Heart left ventricle (tissue), 16 donors: ENCODE measurements around the gene SCAI. TPM values are rescaled to one million over a fixed set of nuclear protein-coding genes. Genes with fewer than 3 reads are reported as not detected.
"Not testable (repeated sequence)": the region's sequence is repeated elsewhere in the genome, so short reads cannot be mapped to it uniquely, and the experiment has no call there.

ENCODE experiments used
- ATAC-seq, 4 donors: fragments of 200-7000 bp; cut with Tn5 transposase; one replicate each; pipeline ENCODE4 v1.9.1; 2020 to 2022; ENCODE audit warnings: moderate library complexity in 4 of 4, mild to moderate bottlenecking in 3 of 4, moderate number of reproducible peaks in 1 of 4
- DNase-seq, 5 donors: peaks; one replicate each; pipeline ENCODE4 v3.0.0-alpha.2; 2020
- H3K27ac ChIP-seq, 12 donors: fragments of 200-600 bp; sonication (generic) in 4 of 12; one replicate each; pipeline versions ENCODE4 v1.5.0 to v1.8.0; 2016 to 2022; ENCODE audit warnings: mild to moderate bottlenecking in 2 of 12
- H3K27me3 ChIP-seq, 9 donors: fragments of 200-600 bp; sonication (generic) in 2 of 9; one replicate each; pipeline versions ENCODE4 v1.5.1 to v1.8.0; 2016 to 2022; ENCODE audit warnings: mild to moderate bottlenecking in 3 of 9
- H3K36me3 ChIP-seq, 9 donors: fragments of 200-600 bp; sonication (generic) in 2 of 9; one replicate each; pipeline versions ENCODE4 v1.5.0 to v1.8.0; 2018 to 2022; ENCODE audit warnings: mild to moderate bottlenecking in 2 of 9
- H3K4me1 ChIP-seq, 12 donors: fragments of 200-600 bp; sonication (generic) in 4 of 12; one replicate each; pipeline versions ENCODE4 v1.5.0 to v1.8.0; 2016 to 2022; ENCODE audit warnings: mild to moderate bottlenecking in 3 of 12
- H3K4me3 ChIP-seq, 12 donors: fragments of 200-600 bp; sonication (generic) in 4 of 12; one replicate each; pipeline versions ENCODE4 v1.5.0 to v1.8.0; 2017 to 2022; ENCODE audit warnings: mild to moderate bottlenecking in 9 of 12, moderate library complexity in 4 of 12
- H3K9me3 ChIP-seq, 12 donors: fragments of 200-600 bp; sonication (generic) in 4 of 12; one replicate each; pipeline versions ENCODE4 v1.5.0 to v1.8.0; 2016 to 2022; ENCODE audit warnings: mild to moderate bottlenecking in 1 of 12
- POLR2A ChIP-seq, 2 donors: fragments of 450-650 bp; IDR thresholded peaks; one replicate each; pipeline ENCODE4 v1.6.1; 2017; ENCODE audit warnings: antibody characterized with exemption in 2 of 2, mild to moderate bottlenecking in 2 of 2, moderate library complexity in 2 of 2
- WGBS, 4 donors: extraction: QIAGEN DNeasy Blood & Tissue Kit in 2 of 4; methylation state at CpG; one replicate each; pipeline versions ENCODE4 v1.1.5 to v1.1.7; 2013 to 2018; 5-methylcytosine and 5-hydroxymethylcytosine counted together
- intact Hi-C, 10 donors: fragments of 100-400 bp; cut with DNase I; formaldehyde crosslinking; loops; one replicate each; pipeline versions ENCODE4 v1.11.1 to v1.14.2; 2022
- polyA plus RNA-seq, 2 donors: library from polyadenylated mRNA; stranded (reverse); fragments of 200-250 nt; gene quantifications; one replicate each; pipeline ENCODE4 v1.2.3, GENCODE V29; 2013
- total RNA-seq, 9 donors: library from RNA; depleted of rRNA in 2 of 9; stranded (reverse); fragments of >200 nt in 2 of 9; fragmentation: NEBNext Ultra II Directional in 3 of 9; extraction: Animal tissue kit (Norgen Biotek cat#: 25700) in 3 of 9; gene quantifications; one replicate each; pipeline versions ENCODE4 v1.1.0 to v1.2.4, GENCODE V29; 2016 to 2023
- TF ChIP-seq, protein P1 (sequence below), 12 donors: fragments of 200-600 bp; sonication (generic) in 4 of 12; IDR thresholded peaks; one replicate each; pipeline versions ENCODE4 v1.5.0 to v1.8.0; 2018 to 2022; ENCODE audit warnings: antibody characterized with exemption in 12 of 12, mild to moderate bottlenecking in 5 of 12
- donor health status: ischemic (EF 13 %, LVEDD 7.1; RV severe dilation, severe dysfunction).
- donor health status: healthy with polysubstance abuse.
- donor health status: DM: no; HTN: yes; CAD: no.
- donor health status: DM: no; HTN: no; CAD: no.
- donor health status: ischemic (EF 25% LVEDD 6.9; RV normal size, moderate dysfunction).
- donor health status: ischemic (EF 25% LVEDD 5.7; RV mildly dilated, moderate dysfunction).
- donor health status: healthy.
- donor health status: DM: yes; HTN: yes; CAD: no.
- donor health status: ischemic (EF 35%, LVEDD 5.7; RV mildly dilated, moderate dysfunction).
- donor health status: nonischemic (EF 11% LVEDD 7.7; RV severe dilation, severe dysfunction).
- donor health status: DM: yes; HTN: yes; CAD: no.
- donor health status: PGD.
- donor health status: ischemic (EF 29% LVEDD 5.4; RV normal size, mild dysfunction).
- donor health status: nonischemic (EF 23%, LVEDD 6.1; RV moderate dilation, normal function).

Gene SCAI
- total and polyA plus RNA-seq, 11 donors = 1.4 to 5.3 (median 3.8) TPM

DNA sequence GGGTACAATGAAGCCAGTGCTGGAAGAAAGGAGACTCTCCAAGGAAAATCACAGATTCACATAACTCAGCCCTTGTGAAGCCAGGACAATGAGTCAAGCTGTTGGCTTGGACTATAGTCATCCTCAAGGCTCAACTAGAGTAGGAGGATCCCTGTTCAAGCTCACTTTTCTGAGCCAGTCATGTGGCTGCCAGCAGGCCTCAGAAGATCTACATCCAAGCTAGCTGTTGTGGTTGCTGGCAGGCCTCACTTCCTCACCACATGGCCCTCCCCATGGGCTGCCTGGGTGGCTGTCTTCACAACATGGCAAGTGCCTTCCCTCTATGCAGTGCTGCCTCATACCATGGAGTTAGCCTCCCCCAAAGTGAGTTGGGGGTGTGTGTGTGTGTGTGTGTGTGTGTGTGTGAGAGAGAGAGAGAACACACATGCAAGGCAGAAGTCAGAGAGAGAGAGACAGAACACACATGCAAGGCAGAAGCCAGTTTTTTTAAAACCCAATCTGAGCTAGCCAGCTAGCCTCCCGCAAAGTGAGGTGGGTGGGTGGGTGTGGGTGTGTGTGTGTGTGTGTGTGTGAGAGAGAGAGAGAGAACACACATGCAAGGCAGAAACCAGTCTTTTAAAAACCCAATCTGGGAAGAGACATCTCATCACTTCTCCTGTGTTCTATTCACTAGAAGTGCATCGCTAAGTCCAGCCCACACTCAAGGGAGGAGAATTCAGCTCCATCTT is 17.1 kb downstream of the SCAI start:
- Histone ChIP-seq H3K27ac (peak overlapping the region in 1 of 12 donors; percentile 22), H3K36me3 (no peaks in the 10 kb centered on the region), H3K27me3 (no peaks in the 10 kb centered on the region), H3K4me3 (no peak overlapping the region), H3K9me3 (no peaks in the 10 kb centered on the region), H3K4me1 (peaks cover 0 to 11% (median 0%) of the 10 kb centered on the region in 12 donors)
- DNase-seq (peak; percentile 73 to 89 (median 81)), ATAC-seq (peak; percentile 77 to 97 (median 96))
- TF ChIP-seq POLR2A (IDR thresholded peaks at IDR 0.05) = no peak
- TF ChIP-seq, protein P1, sequence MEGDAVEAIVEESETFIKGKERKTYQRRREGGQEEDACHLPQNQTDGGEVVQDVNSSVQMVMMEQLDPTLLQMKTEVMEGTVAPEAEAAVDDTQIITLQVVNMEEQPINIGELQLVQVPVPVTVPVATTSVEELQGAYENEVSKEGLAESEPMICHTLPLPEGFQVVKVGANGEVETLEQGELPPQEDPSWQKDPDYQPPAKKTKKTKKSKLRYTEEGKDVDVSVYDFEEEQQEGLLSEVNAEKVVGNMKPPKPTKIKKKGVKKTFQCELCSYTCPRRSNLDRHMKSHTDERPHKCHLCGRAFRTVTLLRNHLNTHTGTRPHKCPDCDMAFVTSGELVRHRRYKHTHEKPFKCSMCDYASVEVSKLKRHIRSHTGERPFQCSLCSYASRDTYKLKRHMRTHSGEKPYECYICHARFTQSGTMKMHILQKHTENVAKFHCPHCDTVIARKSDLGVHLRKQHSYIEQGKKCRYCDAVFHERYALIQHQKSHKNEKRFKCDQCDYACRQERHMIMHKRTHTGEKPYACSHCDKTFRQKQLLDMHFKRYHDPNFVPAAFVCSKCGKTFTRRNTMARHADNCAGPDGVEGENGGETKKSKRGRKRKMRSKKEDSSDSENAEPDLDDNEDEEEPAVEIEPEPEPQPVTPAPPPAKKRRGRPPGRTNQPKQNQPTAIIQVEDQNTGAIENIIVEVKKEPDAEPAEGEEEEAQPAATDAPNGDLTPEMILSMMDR (IDR thresholded peaks at IDR 0.05) = no peak
- intact Hi-C loops = no loop called here
- 71 to 76% (median 74%) methylated on average over 2 of the region's 2 CpGs for WGBS, 4 donors

- Histone ChIP-seq H3K9me3 (no peaks in the 10 kb centered on the region), H3K27ac (peak overlapping the region in 2 of 12 donors; percentile 22 to 27), H3K27me3 (no peaks in the 10 kb centered on the region), H3K4me1 (peaks cover 0 to 11% (median 0%) of the 10 kb centered on the region in 12 donors), H3K4me3 (no peak overlapping the region), H3K36me3 (no peaks in the 10 kb centered on the region)
- 75 to 91% (median 80%) methylated on average over 7 of the region's 7 CpGs for WGBS, 4 donors
- TF ChIP-seq, protein P1 (IDR thresholded peaks at IDR 0.05) = no peak
- TF ChIP-seq POLR2A (IDR thresholded peaks at IDR 0.05) = no peak
- intact Hi-C loops = no loop called here
- no peak for DNase-seq
- ATAC-seq = peak in 2 of 4 donors; percentile 7 to 24
Measured at GRCh38 chr9:125125523-125125922, 17.8 kb downstream of the SCAI start.

DNA sequence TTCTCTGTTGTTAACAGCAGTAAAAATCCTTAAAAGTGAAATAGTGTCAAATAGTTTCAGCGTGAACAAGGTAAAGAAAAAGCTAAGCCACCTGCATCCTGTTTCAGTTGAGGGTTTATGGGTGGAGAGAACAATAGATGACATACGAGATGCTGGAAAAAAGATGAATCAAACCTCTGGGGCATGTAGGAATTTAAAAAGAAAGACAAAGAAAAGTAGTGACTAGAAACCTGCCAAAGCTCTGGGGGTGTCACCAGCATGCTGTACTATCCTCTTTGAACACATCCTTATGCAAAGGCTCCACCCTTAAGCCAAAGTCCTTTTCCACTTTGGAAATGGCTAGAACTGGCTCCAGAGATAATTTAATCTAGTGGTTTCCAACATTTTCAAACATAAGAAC is 22.2 kb downstream of the SCAI start:
- TF ChIP-seq POLR2A (IDR thresholded peaks at IDR 0.05) = no peak
- TF ChIP-seq, protein P1 (IDR thresholded peaks at IDR 0.05) = no peak
- DNase-seq (no peak), ATAC-seq (no peak)
- WGBS, 4 donors = 56 to 77% (median 67%) methylated on average over 2 of the region's 2 CpGs
- H3K9me3 ChIP-seq = no peaks in the 10 kb centered on the region
- intact Hi-C loops = no loop called here
- H3K36me3 ChIP-seq = no peaks in the 10 kb centered on the region
- no peak overlapping the region for H3K27ac ChIP-seq
- peaks cover 0 to 4% (median 0%) of the 10 kb centered on the region in 12 donors for H3K4me1 ChIP-seq
- no peaks in the 10 kb centered on the region for H3K27me3 ChIP-seq
- H3K4me3 ChIP-seq = no peak overlapping the region

GRCh38 chr9:125119643-125120286 is 23.6 kb downstream of the SCAI start:
- no peaks in the 10 kb centered on the region for H3K4me1 ChIP-seq
- no peak for ATAC-seq
- WGBS, 4 donors = 79 to 83% (median 79%) methylated on average over 4 of the region's 4 CpGs

GRCh38 chr9:125118696-125119095 is 24.6 kb downstream of the SCAI start:
- H3K36me3 ChIP-seq, H3K27ac ChIP-seq, intact Hi-C loops, H3K9me3 ChIP-seq, DNase-seq, H3K4me3 ChIP-seq, H3K27me3 ChIP-seq, ATAC-seq, H3K4me1 ChIP-seq: not testable (repeated sequence)
- WGBS, 4 donors = 69 to 98% (median 94%) methylated on average over 2 of the region's 2 CpGs

More at GRCh38 chr9:125119643-125120286, 23.6 kb downstream of the SCAI start:
- Histone ChIP-seq H3K9me3 (no peaks in the 10 kb centered on the region), H3K27ac (no peak overlapping the region), H3K4me3 (no peak overlapping the region), H3K27me3 (no peaks in the 10 kb centered on the region), H3K36me3 (no peaks in the 10 kb centered on the region)
- no peak for TF ChIP-seq POLR2A (IDR thresholded peaks at IDR 0.05)
- TF ChIP-seq, protein P1 (IDR thresholded peaks at IDR 0.05) = no peak
- intact Hi-C loops = no loop called here
- no peak for DNase-seq

DNA sequence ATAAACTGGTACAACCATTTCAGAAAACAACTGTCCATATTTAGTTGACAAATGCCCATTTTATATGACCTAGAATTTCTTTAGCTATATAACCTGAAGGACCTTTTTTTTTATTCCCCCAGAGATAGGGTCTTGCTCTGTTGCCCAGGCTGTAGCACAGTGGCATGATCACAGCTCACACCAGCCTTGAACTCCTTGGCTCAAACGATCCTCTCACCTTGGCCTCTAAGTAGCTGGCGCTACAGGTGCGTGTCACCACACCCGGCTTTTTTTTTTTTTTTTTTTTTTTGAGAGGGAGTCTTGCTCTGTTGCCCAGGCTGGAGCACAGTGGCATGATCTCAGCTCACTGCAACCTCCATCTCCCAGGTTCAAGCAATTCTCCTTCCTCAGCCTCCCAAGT is 28.8 kb downstream of the SCAI start:
- DNase-seq, intact Hi-C loops: not testable (repeated sequence)

More for the DNA sequence above, 28.8 kb downstream of the SCAI start:
- 85 to 100% (median 96%) methylated on average over 4 of the region's 4 CpGs for WGBS, 4 donors
- not testable (repeated sequence) for H3K4me1 ChIP-seq, H3K27me3 ChIP-seq, H3K4me3 ChIP-seq, H3K36me3 ChIP-seq, H3K27ac ChIP-seq, ATAC-seq
- H3K9me3 ChIP-seq = peaks cover 0 to 22% (median 0%) of the 10 kb centered on the region in 12 donors
